ENCODE results near the gene DHRS11. TPM values are rescaled to one million over a fixed set of nuclear protein-coding genes. Genes with fewer than 3 reads are reported as not detected.

Gene DHRS11
- total RNA-seq, 3 donors from 2014 or later, result 146 to 295 (median 162) TPM

DNA sequence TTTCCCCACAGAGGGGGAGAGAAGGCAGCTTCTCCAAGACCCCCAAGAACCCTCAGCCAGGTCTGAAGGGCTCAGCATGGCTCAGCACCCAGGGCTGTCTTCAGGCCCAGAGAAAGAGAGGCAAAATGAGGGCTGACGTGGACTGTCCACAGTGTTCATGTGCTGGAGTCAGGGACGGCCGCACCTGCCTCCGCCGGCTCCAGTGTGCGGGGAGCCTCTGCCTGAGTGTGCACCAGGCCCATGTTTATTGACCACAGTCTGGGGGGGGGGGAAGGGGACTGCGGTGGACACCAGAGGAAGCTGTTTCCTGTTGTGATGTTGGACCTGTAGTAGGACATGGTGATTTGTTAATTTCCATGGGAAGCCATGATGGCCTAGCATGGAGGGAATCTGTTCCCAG, 16.6 kb downstream of the DHRS11 start:
- Histone ChIP-seq H3K4me1 (ENCODE audit: low read depth) (peaks cover 9% of the 10 kb centered on the region), H3K4me3 (no peak overlapping the region), H3K9me3 (no peaks in the 10 kb centered on the region), H3K36me3 (ENCODE audit: low read depth) (no peaks in the 10 kb centered on the region)
- ATAC-seq (peak; percentile 6), DNase-seq (peak in 1 of 3 donors; percentile 14)
- intact Hi-C loops (cut with DNase I, micrococcal nuclease), result no loop called here
- TF ChIP-seq, protein P1, sequence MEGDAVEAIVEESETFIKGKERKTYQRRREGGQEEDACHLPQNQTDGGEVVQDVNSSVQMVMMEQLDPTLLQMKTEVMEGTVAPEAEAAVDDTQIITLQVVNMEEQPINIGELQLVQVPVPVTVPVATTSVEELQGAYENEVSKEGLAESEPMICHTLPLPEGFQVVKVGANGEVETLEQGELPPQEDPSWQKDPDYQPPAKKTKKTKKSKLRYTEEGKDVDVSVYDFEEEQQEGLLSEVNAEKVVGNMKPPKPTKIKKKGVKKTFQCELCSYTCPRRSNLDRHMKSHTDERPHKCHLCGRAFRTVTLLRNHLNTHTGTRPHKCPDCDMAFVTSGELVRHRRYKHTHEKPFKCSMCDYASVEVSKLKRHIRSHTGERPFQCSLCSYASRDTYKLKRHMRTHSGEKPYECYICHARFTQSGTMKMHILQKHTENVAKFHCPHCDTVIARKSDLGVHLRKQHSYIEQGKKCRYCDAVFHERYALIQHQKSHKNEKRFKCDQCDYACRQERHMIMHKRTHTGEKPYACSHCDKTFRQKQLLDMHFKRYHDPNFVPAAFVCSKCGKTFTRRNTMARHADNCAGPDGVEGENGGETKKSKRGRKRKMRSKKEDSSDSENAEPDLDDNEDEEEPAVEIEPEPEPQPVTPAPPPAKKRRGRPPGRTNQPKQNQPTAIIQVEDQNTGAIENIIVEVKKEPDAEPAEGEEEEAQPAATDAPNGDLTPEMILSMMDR (IDR thresholded peaks at IDR 0.05), result no peak

DNA sequence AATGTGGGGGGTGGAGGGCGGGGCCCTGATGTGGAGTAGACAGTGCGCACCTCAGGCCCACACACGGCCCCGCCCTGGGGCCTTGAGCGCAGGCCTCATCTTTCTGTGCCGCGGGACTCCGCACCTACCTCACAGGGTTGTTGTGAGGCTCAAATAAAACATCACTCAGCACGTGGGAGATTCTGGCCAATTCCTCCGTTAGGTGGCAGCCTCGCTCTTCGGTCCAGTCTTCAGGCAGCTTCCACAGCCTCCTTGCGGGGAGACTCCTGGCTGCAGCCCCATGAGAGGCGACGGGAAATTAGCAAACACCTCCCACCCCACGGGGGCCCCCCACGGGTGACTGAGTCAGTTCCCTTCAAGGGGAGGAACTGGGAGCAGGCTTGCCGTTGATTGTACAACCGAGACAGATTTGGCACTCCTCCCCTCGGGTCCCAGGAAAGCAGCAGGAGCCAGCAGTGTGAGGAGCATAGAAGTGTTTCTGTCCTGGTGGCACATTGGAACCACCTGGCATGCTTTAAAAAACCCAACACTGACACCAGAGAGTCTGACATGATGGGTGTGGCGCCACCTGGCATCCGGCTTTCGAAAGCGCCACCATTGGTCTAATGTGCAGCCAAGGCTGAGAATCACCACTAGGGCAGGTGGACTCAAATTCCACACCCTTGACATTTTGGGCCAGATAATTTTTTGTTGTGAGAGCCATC, 17.3 kb downstream of the DHRS11 start:
- intact Hi-C loops (cut with DNase I, micrococcal nuclease), result no loop called here
- peak; percentile 56 to 63 (median 62) for DNase-seq

DNA sequence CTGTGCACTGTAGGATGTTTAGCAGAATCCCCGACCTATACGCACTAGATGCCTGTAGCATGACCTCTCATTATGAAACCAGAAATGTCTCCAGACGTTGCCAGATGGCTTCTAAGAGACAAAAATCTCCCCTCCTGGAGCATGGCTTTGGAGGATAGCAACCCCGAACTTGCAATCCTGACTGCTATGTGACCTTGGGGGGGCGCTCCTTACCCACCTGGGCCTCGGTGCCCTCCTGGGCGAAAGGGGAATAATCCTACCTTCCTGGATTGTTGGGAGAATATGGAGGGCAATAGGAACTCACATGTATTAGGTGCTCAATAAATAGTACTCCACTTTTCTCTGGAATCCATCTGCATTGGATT, 17.8 kb downstream of the DHRS11 start:
- DNase-seq (peak in 1 of 3 donors; percentile 14), ATAC-seq (no peak)
- no peaks in the 10 kb centered on the region for H3K36me3 ChIP-seq (ENCODE audit: low read depth)
- no peaks in the 10 kb centered on the region for H3K9me3 ChIP-seq
- H3K4me1 ChIP-seq (ENCODE audit: low read depth), result peaks cover 9% of the 10 kb centered on the region
- TF ChIP-seq, protein P1 (IDR thresholded peaks at IDR 0.05), result no peak
- intact Hi-C loops (cut with DNase I, micrococcal nuclease), result no loop called here
- H3K4me3 ChIP-seq, result no peak overlapping the region

More for the DNA sequence above, 17.3 kb downstream of the DHRS11 start:
- TF ChIP-seq, protein P1 (IDR thresholded peaks at IDR 0.05), result no peak
- ATAC-seq, result peak; percentile 87
- Histone ChIP-seq H3K36me3 (ENCODE audit: low read depth) (no peaks in the 10 kb centered on the region), H3K4me3 (no peak overlapping the region), H3K4me1 (ENCODE audit: low read depth) (peaks cover 9% of the 10 kb centered on the region), H3K9me3 (no peaks in the 10 kb centered on the region)

DNA sequence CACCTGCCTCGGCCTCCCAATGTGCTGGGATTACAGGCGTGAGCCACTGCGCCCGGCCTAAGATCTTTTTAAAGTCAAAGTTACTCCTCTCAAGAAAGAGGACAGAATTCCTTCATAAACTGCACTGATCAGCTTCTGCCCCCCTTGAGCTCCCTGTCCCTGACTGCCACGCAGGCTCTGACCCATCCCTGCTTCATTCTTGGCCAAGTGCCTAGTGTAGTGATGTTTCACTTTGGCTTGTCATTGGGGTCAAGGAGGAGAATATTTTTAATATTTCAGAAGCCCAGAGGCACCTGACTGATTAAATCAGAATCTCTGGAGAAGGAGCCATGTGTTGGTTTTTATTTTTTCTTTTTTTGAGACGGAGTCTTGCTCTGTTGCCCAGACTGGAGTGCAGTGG, 18.8 kb downstream of the DHRS11 start:
- TF ChIP-seq, protein P1 (IDR thresholded peaks at IDR 0.05), result no peak
- no peak for ATAC-seq
- H3K9me3 ChIP-seq, result no peaks in the 10 kb centered on the region
- intact Hi-C loops (cut with DNase I, micrococcal nuclease), result no loop called here
- no peak overlapping the region for H3K4me3 ChIP-seq
- no peaks in the 10 kb centered on the region for H3K36me3 ChIP-seq (ENCODE audit: low read depth)
- peaks cover 9% of the 10 kb centered on the region for H3K4me1 ChIP-seq (ENCODE audit: low read depth)
- peak in 1 of 3 donors; percentile 3 for DNase-seq

DNA sequence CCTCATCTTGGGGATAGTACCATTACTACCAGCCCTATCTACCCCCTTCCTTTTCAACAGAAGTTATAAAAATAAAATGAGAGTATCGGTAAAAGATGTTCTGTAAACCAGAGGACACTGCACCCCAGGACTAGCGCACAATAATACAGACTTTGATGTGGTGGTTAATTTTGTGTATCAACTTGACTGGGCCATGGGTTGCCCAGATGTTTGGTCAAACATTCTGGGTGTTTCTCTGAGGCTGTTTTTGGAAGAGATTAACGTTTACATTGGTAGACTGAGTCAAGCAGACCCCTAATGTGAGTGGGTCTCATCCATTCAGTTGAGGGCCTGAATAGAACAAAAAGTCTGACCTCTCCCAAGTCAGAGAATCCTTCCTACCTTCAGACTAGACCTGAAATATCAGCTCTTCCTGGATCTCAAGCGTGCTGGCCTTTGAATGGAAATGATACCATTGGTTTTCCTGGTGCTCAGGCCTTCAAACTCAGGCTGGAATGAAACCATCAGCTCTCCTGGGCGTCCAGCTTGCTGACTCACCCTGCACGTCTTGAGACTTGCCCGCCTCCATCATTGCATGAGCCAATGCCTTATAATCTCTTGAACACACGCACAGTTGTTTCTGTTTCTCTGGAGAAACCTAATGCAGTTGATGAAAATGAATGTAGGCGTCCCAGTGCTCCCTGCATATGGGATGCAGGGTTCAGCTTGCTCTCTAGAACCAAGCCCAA, 19.8 kb downstream of the DHRS11 start:
- ATAC-seq (no peak), DNase-seq (no peak)
- TF ChIP-seq, protein P1 (IDR thresholded peaks at IDR 0.05), result no peak
- Histone ChIP-seq H3K9me3 (no peaks in the 10 kb centered on the region), H3K4me1 (ENCODE audit: low read depth) (peaks cover 9% of the 10 kb centered on the region), H3K4me3 (no peak overlapping the region), H3K36me3 (ENCODE audit: low read depth) (no peaks in the 10 kb centered on the region)
- intact Hi-C loops (cut with DNase I, micrococcal nuclease), result no loop called here
